ENCODE data around the gene GRHL3. TPM values are rescaled to one million over a fixed set of nuclear protein-coding genes. Genes with fewer than 3 reads are reported as not detected.

GRHL3 gene
- total RNA-seq, 2 experiments from 2014 or later = not detected

DNA sequence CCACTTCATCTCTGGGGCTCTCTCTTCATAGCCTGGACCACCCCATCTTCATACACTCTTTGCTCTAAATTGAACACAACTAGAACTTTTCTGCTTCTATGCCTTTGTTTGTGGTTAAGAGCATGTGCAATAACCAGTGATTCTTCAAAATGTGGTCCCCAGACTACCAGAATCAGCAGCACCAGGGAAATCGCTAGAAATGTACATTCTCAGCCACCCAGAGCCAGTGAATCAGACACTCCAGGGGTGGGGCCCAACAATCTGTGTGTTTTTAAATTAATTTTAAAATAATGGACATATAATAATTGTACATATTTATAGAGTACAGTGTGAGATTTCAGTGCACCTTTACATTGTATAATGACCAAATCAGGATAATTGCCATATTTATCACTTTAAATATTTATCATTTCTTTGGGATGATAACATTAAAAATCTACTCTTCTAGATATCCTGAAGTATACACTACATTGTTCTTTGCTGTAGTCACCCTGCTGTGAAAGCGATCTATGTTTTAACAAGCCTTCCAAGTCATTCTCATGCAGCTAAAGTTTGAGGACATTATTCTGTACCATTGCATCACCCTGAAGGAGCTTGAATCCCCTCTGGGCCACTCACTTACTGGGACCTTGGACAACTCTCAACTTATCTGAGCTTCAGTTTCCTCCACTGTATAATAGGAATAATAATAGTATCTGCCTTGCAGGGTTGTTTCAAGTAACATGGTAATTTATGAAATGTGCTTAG, 10.8 kb downstream of the GRHL3 start:
- no peak overlapping the region for H3K27ac Mint-ChIP-seq
- ATAC-seq (no peak), DNase-seq (no peak)
- peaks cover 30% of the 10 kb centered on the region for H3K27me3 Mint-ChIP-seq
- no peaks in the 10 kb centered on the region for H3K4me1 Mint-ChIP-seq (ENCODE audit: low read depth)
- POLR2A ChIA-PET = interaction anchor here (1.2 kb wide), 1 partner anchor 8 kb away, joined by 5 read pairs; no protein-coding TSS in a partner anchor
- CTCF ChIA-PET = interaction anchor here (0.6 to 2.0 kb wide), 3 partner anchors 8 to 61 kb away, joined by 4 to 7 read pairs (median 4); no protein-coding TSS in a partner anchor
- no peaks in the 10 kb centered on the region for H3K9me3 Mint-ChIP-seq
- intact Hi-C loops (cut with micrococcal nuclease) = no loop called here
- H3K36me3 Mint-ChIP-seq (ENCODE audit: low read depth) = no peaks in the 10 kb centered on the region
- H3K4me3 Mint-ChIP-seq = no peak overlapping the region
- TF ChIP-seq, protein P1, sequence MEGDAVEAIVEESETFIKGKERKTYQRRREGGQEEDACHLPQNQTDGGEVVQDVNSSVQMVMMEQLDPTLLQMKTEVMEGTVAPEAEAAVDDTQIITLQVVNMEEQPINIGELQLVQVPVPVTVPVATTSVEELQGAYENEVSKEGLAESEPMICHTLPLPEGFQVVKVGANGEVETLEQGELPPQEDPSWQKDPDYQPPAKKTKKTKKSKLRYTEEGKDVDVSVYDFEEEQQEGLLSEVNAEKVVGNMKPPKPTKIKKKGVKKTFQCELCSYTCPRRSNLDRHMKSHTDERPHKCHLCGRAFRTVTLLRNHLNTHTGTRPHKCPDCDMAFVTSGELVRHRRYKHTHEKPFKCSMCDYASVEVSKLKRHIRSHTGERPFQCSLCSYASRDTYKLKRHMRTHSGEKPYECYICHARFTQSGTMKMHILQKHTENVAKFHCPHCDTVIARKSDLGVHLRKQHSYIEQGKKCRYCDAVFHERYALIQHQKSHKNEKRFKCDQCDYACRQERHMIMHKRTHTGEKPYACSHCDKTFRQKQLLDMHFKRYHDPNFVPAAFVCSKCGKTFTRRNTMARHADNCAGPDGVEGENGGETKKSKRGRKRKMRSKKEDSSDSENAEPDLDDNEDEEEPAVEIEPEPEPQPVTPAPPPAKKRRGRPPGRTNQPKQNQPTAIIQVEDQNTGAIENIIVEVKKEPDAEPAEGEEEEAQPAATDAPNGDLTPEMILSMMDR (IDR thresholded peaks at IDR 0.05) = no peak

DNA sequence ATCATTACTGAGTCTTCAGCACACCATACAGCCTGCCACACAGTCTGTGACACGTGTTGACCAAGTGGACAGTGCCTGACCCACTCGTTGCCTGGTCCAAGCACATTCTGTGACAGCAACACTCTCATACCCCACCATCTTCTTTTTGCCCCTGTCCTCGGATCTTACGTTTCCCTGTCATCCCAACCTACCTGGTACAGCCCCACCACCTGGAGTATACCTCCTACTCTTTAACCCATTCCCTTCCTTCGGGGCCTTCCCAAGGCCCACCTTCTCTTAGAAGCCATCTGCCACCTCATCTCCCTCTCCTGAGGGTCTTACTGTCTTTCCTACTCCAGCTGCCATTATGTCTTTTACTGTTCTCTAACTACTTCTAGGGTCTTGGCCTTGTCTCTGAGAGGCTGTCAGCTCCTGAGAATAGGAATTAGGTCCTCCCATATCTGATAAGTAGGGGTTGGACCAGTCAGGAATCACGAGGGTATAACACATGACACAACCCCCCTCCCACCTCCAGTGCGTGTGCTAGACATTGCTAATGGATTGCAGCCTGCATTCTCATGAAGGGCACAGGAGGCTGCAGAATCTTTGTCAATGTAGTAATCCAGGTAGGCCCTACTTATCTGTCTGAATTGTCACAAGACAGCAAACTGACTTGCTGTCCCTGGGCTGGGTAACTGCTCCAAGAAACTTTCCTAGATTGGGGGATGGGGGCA, 13.0 kb downstream of the GRHL3 start:
- no peak for ATAC-seq
- POLR2A ChIA-PET = no interaction called here
- H3K27me3 Mint-ChIP-seq = peaks cover 14% of the 10 kb centered on the region
- CTCF ChIA-PET = interaction anchor here (1.1 to 1.4 kb wide), 2 partner anchors 22 to 59 kb away, joined by 3 read pairs; no protein-coding TSS in a partner anchor
- no peaks in the 10 kb centered on the region for H3K36me3 Mint-ChIP-seq (ENCODE audit: low read depth)
- no peak for DNase-seq
- H3K4me3 Mint-ChIP-seq = no peak overlapping the region
- no peak overlapping the region for H3K27ac Mint-ChIP-seq
- TF ChIP-seq, protein P1 (IDR thresholded peaks at IDR 0.05) = no peak
- intact Hi-C loops (cut with micrococcal nuclease) = no loop called here
- no peaks in the 10 kb centered on the region for H3K9me3 Mint-ChIP-seq
- H3K4me1 Mint-ChIP-seq (ENCODE audit: low read depth) = no peaks in the 10 kb centered on the region

DNA sequence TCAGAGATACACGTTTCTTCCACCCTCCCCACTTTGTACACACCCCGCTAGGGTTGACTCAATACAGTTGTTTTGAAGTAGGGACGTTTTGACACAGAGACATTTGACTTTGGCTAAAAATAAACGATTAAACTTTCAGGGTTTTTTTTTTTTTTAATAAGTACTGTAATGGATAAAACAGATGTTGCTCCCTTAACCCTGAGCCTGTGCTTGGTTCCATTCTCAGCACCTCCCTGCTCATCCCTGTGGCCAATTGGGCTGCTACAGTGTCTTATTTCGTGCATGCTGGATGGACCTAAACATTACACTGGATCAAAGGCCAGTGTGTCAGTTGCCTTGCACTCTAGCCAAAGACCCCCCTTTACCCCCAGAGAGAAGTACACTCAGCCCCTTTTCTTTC, 16.9 kb downstream of the GRHL3 start:
- CTCF ChIA-PET = interaction anchor here (1.4 to 1.6 kb wide), 2 partner anchors 14 to 56 kb away, joined by 4 to 5 read pairs; no protein-coding TSS in a partner anchor
- Mint-ChIP-seq H3K4me3 (no peak overlapping the region), H3K36me3 (ENCODE audit: low read depth) (no peaks in the 10 kb centered on the region), H3K9me3 (no peaks in the 10 kb centered on the region), H3K27me3 (peaks cover 8% of the 10 kb centered on the region), H3K4me1 (ENCODE audit: low read depth) (peaks cover 2% of the 10 kb centered on the region), H3K27ac (no peak overlapping the region)
- intact Hi-C loops (cut with micrococcal nuclease) = no loop called here
- ATAC-seq (no peak), DNase-seq (no peak)
- POLR2A ChIA-PET = no interaction called here
- TF ChIP-seq, protein P1 (IDR thresholded peaks at IDR 0.05) = no peak

DNA sequence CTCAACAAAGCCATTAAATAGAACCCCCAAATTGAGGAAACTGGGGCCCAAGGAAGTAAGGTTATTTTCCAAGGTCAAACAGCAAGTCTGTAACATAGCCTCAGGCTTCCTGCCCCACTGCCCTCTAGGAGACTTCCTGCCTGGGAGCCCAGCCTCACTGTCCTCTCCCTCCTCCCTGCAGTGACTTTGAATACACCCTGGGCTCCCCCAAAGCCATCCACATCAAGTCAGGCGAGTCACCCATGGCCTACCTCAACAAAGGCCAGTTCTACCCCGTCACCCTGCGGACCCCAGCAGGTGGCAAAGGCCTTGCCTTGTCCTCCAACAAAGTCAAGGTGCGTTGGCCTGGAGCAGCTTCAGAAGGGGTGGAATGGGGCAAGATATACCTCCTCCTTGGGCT, 18.3 kb downstream of the GRHL3 start:
- Mint-ChIP-seq H3K36me3 (ENCODE audit: low read depth) (no peaks in the 10 kb centered on the region), H3K4me3 (no peak overlapping the region), H3K4me1 (ENCODE audit: low read depth) (peaks cover 2% of the 10 kb centered on the region), H3K9me3 (no peaks in the 10 kb centered on the region), H3K27me3 (peaks cover 2% of the 10 kb centered on the region), H3K27ac (no peak overlapping the region)
- POLR2A ChIA-PET = no interaction called here
- intact Hi-C loops (cut with micrococcal nuclease) = no loop called here
- CTCF ChIA-PET = no interaction called here
- DNase-seq (no peak), ATAC-seq (peak; percentile 24)
- TF ChIP-seq, protein P1 (IDR thresholded peaks at IDR 0.05) = no peak

DNA sequence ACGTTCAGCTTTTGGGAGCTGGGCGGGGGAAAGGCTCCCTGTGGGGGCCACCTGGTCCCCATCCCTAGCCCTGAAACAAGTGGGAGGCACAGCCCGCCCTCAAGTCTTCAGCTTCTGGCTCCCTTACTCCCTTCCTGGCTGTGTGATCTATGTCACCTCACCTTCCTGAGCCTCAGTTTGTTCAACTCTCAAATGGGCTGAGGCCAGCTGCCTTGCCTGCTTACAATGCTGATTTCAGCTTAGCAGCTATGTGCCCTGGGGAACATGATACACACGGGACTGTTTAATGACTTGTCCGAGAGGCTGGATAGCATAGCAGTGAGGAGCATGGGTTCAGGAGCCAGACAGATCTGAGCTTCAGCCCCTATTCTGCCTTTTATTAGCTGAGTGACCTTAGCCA, 19.3 kb downstream of the GRHL3 start:
- Mint-ChIP-seq H3K9me3 (no peaks in the 10 kb centered on the region), H3K4me3 (no peak overlapping the region), H3K36me3 (ENCODE audit: low read depth) (no peaks in the 10 kb centered on the region), H3K27me3 (peaks cover 2% of the 10 kb centered on the region), H3K27ac (no peak overlapping the region), H3K4me1 (ENCODE audit: low read depth) (peaks cover 2% of the 10 kb centered on the region)
- intact Hi-C loops (cut with micrococcal nuclease) = no loop called here
- ChIA-PET POLR2A (no interaction called here), CTCF (interaction anchor here (1.1 kb wide), 1 partner anchor 12 kb away, joined by 3 read pairs; no protein-coding TSS in a partner anchor)
- DNase-seq (no peak), ATAC-seq (no peak)
- TF ChIP-seq, protein P1 (IDR thresholded peaks at IDR 0.05) = no peak

Data from activated CD8-positive, alpha-beta T cell treated with anti-CD3 and anti-CD28 coated beads for 36 hours (primary cell).